ENCODE data around the gene HOXA11.

Gene HOXA11

GRCh38 chr7:27144781-27145164, 40.3 kb downstream of the HOXA11 start:
- no peak for FAIRE-seq

GRCh38 chr7:27143950-27144780, 40.9 kb downstream of the HOXA11 start:
- no peak for FAIRE-seq

- no peak for FAIRE-seq
Measured at GRCh38 chr7:27143023-27143949, 41.7 kb downstream of the HOXA11 start, which contains the start of gene HOXA5. HOXA5 (minus strand) TSS chr7:27143681; CDS start chr7:27143607, 74 bp downstream.

- no peak for FAIRE-seq
Measured at GRCh38 chr7:27142580-27143022, 42.4 kb downstream of the HOXA11 start.

- FAIRE-seq: no peak
Measured at GRCh38 chr7:27141923-27142579, 43.0 kb downstream of the HOXA11 start.

GRCh38 chr7:27141137-27141922, 43.7 kb downstream of the HOXA11 start:
- FAIRE-seq: no peak

GRCh38 chr7:27140126-27140857, 44.7 kb downstream of the HOXA11 start:
- no peak for FAIRE-seq

- FAIRE-seq: no peak
Measured at GRCh38 chr7:27139334-27140125, 45.5 kb downstream of the HOXA11 start.

- FAIRE-seq: no peak
Measured at GRCh38 chr7:27138985-27139333, 46.1 kb downstream of the HOXA11 start.

GRCh38 chr7:27138472-27138871, 46.6 kb downstream of the HOXA11 start:
- no peak for FAIRE-seq

GRCh38 chr7:27137640-27138315, 47.3 kb downstream of the HOXA11 start:
- no peak for FAIRE-seq

GRCh38 chr7:27134392-27134791, 50.6 kb downstream of the HOXA11 start:
- no peak for FAIRE-seq

GRCh38 chr7:27133409-27134231, 51.4 kb downstream of the HOXA11 start:
- FAIRE-seq: no peak

- FAIRE-seq: no peak
Measured at GRCh38 chr7:27132978-27133377, 52.1 kb downstream of the HOXA11 start.

- FAIRE-seq: no peak
Measured at GRCh38 chr7:27132214-27132613, 52.8 kb downstream of the HOXA11 start.

GRCh38 chr7:27131390-27131819, 53.6 kb downstream of the HOXA11 start:
- FAIRE-seq: no peak

Data from A204.1 (cell line).